Thoracic aorta (tissue), 2 donors: ENCODE data around the gene KANK4. TPM values are rescaled to one million over a fixed set of nuclear protein-coding genes. Genes with fewer than 3 reads are reported as not detected.

Experiments
- ATAC-seq: fragments of 150-250 bp; one replicate; pipeline ENCODE4 v1.8.0; 2017; ENCODE audit warnings: low read depth; ENCODE audit not compliant: insufficient number of reproducible peaks, low FRiP score
- DNase-seq: peaks from one replicate; pipeline ENCODE4 v3.0.0-alpha.2; 2020; ENCODE audit warnings: low spot score
- H3K27ac ChIP-seq, 2 donors: fragments of 200-600 bp; sonication (generic); 1 replicate in 1 of 2; 2 replicates in 1 of 2; pipeline ENCODE4 v1.5.1; 2016; ENCODE audit warnings: mild to moderate bottlenecking in 2 of 2, moderate library complexity in 2 of 2
- H3K27me3 ChIP-seq: fragments of 200-600 bp; sonication (generic); replicated peaks from 2 replicates; pipeline ENCODE4 v1.6.0; 2016; ENCODE audit warnings: mild to moderate bottlenecking; ENCODE audit not compliant: insufficient read depth
- H3K36me3 ChIP-seq: fragments of 200-600 bp; sonication (generic); one replicate; pipeline ENCODE4 v1.5.1; 2016
- H3K4me1 ChIP-seq, 2 donors: fragments of 200-600 bp; sonication (generic); 1 replicate in 1 of 2; 2 replicates in 1 of 2; pipeline versions ENCODE4 v1.5.1 to v1.6.0; 2016; ENCODE audit warnings: low read depth in 2 of 2, mild to moderate bottlenecking in 1 of 2; ENCODE audit not compliant: control insufficient read depth in 1 of 2
- H3K4me3 ChIP-seq: fragments of 200-600 bp; sonication (generic); 2 replicates; pipeline ENCODE4 v1.5.1; 2016; ENCODE audit warnings: mild to moderate bottlenecking
- H3K9me3 ChIP-seq: fragments of 200-600 bp; sonication (generic); 2 replicates; pipeline ENCODE4 v1.5.1; 2016
- total RNA-seq, 2 donors: library from RNA; depleted of rRNA; stranded (reverse); fragments of >200 nt; gene quantifications; one replicate each; pipeline versions ENCODE4 v1.1.0 to v1.2.3, GENCODE V29; 2016
- TF ChIP-seq, protein P1 (sequence below): fragments of 200-600 bp; sonication (generic); IDR thresholded peaks from one replicate; pipeline ENCODE4 v1.5.1; 2019; ENCODE audit warnings: antibody characterized with exemption

KANK4 gene
- total RNA-seq, 2 donors from 2014 or later: 0.28 TPM; not detected in 1

DNA sequence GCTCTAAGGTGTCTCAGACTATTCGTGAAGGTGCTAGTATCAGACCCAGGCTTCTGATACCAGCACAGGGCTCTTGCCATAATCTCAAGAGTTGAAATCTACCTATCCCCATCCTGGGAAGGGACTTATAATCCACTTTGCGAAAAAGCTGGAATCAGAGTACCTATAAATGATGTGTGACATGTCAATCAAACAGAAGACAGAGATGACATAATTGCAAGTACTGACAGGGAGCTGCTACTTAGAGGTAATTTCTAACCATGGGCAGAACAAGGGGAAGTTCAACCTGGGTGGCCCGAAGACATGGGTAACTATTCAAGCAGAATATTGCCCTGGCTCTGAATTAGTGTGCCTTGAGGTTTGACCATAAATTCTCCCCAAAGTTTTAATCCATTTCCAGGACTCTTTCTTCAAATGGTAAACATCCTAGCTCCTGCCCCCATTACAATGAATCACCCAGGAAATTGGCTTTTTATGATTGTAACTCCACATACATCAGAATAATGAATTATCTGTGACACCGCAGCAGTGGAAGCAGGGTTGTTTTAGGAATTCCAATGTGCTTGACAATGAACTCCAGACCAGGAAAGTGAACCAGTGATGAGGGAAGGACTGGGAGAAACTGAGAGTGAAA is 37.2 kb downstream of the KANK4 start:
- TF ChIP-seq, protein P1, sequence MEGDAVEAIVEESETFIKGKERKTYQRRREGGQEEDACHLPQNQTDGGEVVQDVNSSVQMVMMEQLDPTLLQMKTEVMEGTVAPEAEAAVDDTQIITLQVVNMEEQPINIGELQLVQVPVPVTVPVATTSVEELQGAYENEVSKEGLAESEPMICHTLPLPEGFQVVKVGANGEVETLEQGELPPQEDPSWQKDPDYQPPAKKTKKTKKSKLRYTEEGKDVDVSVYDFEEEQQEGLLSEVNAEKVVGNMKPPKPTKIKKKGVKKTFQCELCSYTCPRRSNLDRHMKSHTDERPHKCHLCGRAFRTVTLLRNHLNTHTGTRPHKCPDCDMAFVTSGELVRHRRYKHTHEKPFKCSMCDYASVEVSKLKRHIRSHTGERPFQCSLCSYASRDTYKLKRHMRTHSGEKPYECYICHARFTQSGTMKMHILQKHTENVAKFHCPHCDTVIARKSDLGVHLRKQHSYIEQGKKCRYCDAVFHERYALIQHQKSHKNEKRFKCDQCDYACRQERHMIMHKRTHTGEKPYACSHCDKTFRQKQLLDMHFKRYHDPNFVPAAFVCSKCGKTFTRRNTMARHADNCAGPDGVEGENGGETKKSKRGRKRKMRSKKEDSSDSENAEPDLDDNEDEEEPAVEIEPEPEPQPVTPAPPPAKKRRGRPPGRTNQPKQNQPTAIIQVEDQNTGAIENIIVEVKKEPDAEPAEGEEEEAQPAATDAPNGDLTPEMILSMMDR: no peak
- H3K36me3 ChIP-seq: no peaks in the 10 kb centered on the region
- no peak overlapping the region for H3K27ac ChIP-seq
- H3K27me3 ChIP-seq: no peaks in the 10 kb centered on the region
- no peaks in the 10 kb centered on the region for H3K9me3 ChIP-seq
- no peak for DNase-seq
- ATAC-seq: no peak
- H3K4me3 ChIP-seq: no peak overlapping the region
- H3K4me1 ChIP-seq: no peaks in the 10 kb centered on the region

DNA sequence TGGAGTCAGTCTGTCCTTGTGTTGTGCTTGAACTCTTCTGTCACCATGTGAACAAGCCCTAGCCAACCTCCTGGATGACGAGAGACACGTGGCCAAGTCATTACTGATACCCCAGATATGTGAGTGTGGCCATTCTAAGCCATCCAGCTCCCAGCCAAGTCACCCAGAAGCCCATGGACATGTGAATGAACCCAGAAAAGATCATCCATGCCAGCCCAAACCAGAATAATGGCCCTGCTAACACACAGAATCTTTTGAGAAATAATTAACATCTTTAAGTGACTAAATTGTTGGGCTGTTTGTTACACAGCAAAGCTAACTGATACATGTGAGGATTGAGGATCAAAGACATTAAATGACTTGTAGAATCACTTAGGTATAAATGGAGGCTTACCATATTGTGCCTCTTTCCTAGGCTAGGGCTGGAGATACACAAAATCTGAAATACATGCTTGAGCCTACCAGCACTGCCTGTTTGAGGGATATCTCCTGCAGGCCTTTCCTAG is 38.2 kb downstream of the KANK4 start:
- ATAC-seq (no peak), DNase-seq (no peak)
- Histone ChIP-seq H3K27me3 (no peaks in the 10 kb centered on the region), H3K27ac (no peak overlapping the region), H3K9me3 (no peaks in the 10 kb centered on the region), H3K4me1 (no peaks in the 10 kb centered on the region), H3K36me3 (no peaks in the 10 kb centered on the region), H3K4me3 (no peak overlapping the region)
- TF ChIP-seq, protein P1: no peak

DNA sequence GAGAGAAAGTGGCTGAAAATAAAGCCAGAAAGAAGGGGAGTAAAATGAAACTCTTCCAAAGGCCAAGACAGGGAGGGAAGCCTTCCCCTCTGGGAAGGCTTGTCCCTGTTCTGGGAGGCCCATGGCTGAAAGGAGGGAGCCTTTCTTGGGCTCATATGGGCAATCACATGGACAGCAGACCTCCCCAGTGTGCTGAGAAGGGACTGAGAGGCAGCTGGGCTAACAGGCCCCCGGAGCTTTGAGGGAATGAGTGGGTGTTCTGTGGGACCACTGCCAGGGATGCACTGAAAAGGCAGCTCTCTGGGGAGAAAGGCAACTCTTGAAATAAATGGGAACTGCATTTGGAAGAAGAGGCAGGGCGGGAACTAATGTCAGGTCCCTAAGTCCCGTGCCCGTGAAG is 39.1 kb downstream of the KANK4 start:
- ATAC-seq (no peak), DNase-seq (no peak)
- Histone ChIP-seq H3K36me3 (no peaks in the 10 kb centered on the region), H3K27me3 (no peaks in the 10 kb centered on the region), H3K27ac (no peak overlapping the region), H3K4me3 (no peak overlapping the region), H3K9me3 (no peaks in the 10 kb centered on the region), H3K4me1 (no peaks in the 10 kb centered on the region)
- TF ChIP-seq, protein P1: no peak

DNA sequence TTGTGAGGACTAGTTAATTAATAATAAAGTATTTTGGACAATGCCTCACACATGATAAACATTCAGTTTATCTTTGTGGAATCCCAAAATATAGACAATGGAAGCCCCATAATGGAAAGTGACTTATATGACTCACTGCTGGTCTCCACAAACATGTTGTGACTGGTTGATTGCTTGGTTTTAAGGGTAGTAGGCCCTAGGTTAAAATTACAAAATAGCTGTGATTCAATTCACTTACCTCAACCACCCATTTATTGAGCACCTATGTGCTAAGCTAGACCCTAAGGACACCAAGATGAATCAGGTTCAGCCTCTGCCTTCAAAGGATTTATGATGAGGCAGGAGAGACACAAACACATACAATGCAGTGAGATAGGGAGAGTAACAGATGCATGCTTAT is 42.4 kb downstream of the KANK4 start:
- no peaks in the 10 kb centered on the region for H3K36me3 ChIP-seq
- TF ChIP-seq, protein P1: no peak
- no peaks in the 10 kb centered on the region for H3K9me3 ChIP-seq
- no peak overlapping the region for H3K4me3 ChIP-seq
- ATAC-seq (no peak), DNase-seq (no peak)
- no peaks in the 10 kb centered on the region for H3K27me3 ChIP-seq
- H3K27ac ChIP-seq: no peak overlapping the region
- H3K4me1 ChIP-seq: no peaks in the 10 kb centered on the region

DNA sequence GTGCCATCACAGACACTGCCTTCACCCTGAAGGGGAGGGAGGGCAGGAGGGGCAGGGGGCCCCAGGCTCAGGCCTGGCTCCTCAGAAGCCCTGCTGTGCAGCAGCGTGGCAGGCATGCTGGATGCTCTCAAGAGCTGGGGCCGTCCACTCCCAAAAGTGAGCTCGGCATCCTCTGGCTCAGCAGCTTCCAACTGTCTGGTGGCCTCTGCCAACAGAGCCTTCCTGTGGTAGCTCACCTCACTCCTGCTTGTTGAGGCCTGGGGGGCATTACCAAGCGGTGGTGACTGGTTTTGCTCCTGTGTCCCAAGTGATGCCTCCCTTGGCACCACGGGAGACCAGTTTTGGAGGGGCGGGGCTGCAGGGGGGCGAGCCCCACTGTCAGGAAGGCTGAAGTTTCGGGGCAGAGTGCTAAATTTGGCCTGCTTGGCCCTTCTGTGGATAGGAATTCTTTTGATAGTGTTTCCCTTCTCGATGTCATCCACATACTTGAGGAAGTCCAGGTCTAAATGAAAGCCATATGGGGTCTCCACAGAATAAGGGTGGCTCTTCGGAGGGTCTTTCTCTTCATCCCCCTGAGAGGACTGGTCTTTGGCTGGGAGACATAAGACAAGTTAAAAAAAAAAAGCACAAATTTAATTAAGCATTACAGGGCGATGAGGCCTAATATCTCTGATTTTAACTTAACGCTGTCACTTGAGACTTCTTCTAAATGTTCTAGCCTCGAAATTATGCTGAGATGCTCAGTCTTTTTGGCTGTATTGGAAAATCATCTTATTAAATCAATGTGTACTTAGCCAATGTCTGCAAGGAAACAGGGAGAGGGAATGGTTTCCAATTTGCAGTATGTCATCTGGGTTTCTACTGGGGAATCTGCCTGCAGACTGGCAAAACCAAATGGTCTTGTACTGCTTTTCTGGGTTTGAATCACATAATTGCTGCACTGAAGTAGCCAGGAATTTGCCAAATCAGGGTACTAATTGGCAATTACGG is 44.4 kb downstream of the KANK4 start:
- no peaks in the 10 kb centered on the region for H3K36me3 ChIP-seq
- H3K27ac ChIP-seq: no peak overlapping the region
- ATAC-seq (no peak), DNase-seq (no peak)
- TF ChIP-seq, protein P1: no peak
- H3K4me1 ChIP-seq: no peaks in the 10 kb centered on the region
- H3K4me3 ChIP-seq: no peak overlapping the region
- no peaks in the 10 kb centered on the region for H3K27me3 ChIP-seq
- no peaks in the 10 kb centered on the region for H3K9me3 ChIP-seq
